ENCODE data around the gene LRRC55.

The LRRC55 gene

DNA sequence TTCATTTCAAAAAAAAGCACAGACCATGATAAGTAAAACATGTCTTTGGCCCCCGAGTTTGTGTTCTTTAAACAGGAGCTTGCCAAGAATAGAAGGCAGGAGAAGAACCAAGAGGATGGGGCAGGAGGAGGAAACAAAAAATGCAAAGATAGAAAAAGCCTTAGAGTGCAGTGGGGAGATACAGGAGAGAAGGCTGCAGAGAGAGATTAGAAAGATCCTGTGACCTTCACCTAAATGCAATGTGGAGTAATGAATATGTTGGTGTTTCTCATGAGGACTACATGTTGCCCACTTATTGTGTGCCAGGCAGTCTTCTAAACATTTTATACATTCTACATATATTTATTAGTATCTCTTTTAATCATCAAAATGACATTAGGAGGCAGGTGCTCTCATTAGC lies 57.6 kb downstream of the LRRC55 start:
- no peak for DNase-seq

GRCh38 chr11:57240007-57240406 lies 58.3 kb downstream of the LRRC55 start:
- no peak for DNase-seq

DNA sequence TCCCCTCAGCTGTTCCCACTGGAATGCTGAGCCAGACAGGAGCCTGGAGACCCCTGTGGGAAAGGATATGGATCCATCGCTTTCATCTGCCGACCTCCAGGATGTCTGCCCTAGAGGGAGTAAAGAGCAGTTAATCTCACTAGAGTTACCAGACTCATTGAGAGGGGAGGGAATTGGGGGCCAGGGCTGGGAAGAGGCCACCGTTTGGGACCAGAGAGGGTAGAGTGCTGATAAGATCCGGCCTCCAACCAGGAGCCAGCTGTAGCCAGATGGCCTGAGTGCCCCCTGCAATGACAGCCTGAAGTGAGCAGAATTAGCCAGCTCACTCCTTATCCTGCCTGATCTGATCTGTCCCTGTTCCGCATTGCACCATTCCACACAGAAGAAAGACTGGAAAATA lies 59.0 kb downstream of the LRRC55 start:
- DNase-seq: no peak
